ENCODE data around the gene SRD5A3. TPM values are rescaled to one million over a fixed set of nuclear protein-coding genes. Genes with fewer than 3 reads are reported as not detected.
"Not testable (repeated sequence)": the region's sequence is repeated elsewhere in the genome, so short reads cannot be mapped to it uniquely, and the experiment has no call there.

SRD5A3 gene
- total and polyA plus RNA-seq, 5 donors = 9.5 to 14.9 (median 9.9) TPM

DNA sequence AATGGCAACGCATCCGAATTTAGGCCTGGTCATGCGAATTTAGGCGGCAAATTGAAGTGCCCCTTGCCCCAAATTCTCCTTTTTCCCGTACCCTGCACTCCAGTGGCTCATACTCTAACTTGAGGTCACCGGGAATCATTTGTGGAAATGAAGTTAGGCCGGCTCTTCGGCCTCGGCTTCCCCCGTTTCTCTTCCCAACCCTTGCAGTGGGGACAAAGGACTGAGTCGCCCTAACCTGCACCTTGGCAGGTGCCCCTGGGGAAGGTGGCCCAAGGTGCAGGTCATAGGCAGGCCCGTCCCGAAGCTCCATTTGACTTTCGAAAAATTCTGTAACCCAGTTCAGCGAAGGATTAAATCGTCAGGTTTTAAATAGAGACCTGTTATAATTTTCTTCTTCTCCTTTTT, 811 bp downstream of the SRD5A3 start:
- intact Hi-C loops (cut with DNase I) = loop anchor here in 3 of 4 donors (5.0 kb wide), 6 partner anchors 45 to 520 kb away; partner anchors contain the start of genes CLOCK (in 1 of the 3), EXOC1 (in 1 of the 3) and TMEM165 (in 1 of the 3)

DNA sequence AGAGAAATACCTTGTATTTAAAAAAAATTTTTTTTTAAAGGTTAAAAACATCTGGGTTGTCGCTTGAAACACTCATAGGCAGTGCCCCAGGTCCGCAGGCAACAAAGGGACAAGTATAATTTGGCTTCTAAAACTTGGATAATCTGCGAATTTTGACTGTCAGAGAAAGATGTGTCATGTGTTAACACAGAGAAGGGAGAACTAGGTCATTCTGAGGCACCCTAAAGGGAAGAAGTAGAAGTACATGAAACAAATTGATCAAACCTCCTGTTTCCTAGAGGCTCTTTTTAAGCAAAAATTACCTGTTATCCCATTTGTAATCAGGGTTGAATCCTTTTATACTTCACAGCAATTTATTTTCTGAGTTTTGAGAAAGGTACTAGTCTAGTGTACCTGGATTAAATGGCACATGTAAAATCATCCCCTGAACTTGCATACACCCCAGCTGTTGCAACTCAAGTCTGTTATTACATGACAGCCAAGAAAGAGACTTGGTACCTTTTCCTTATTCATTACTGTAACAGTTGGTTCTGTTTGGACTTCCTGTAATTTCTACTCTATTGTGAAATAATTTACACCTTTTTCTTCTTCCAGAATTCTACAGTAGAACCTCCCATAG, 1.7 kb downstream of the SRD5A3 start:
- WGBS = 91% methylated on average over 3 of the region's 3 CpGs
- no peaks in the 10 kb centered on the region for H3K27me3 ChIP-seq (ENCODE audit: control insufficient read depth, insufficient read depth)
- no peak for DNase-seq
- H3K4me1 ChIP-seq (ENCODE audit: control insufficient read depth, insufficient read depth, low read length) = peaks cover 2% of the 10 kb centered on the region
- no peaks in the 10 kb centered on the region for H3K9me3 ChIP-seq (ENCODE audit: control insufficient read depth, low read length)
- ATAC-seq = no peak
- intact Hi-C loops (cut with DNase I) = loop anchor here in 3 of 4 donors (5.0 kb wide), 6 partner anchors 45 to 520 kb away; partner anchors contain the start of genes CLOCK (in 1 of the 3), EXOC1 (in 1 of the 3) and TMEM165 (in 1 of the 3)
- H3K4me3 ChIP-seq (ENCODE audit: low read length) = no peak overlapping the region
- no peak overlapping the region for H3K27ac ChIP-seq (ENCODE audit: low read length)

More for the DNA sequence above, 811 bp downstream of the SRD5A3 start:
- WGBS = 32% methylated on average over 16 of the region's 16 CpGs
- H3K4me1 ChIP-seq (ENCODE audit: control insufficient read depth, insufficient read depth, low read length) = peaks cover 2% of the 10 kb centered on the region
- peak overlapping the region; percentile 69 for H3K4me3 ChIP-seq (ENCODE audit: low read length)
- ATAC-seq (peak; percentile 1), DNase-seq (peak in 1 of 3 donors; percentile 46)
- H3K9me3 ChIP-seq (ENCODE audit: control insufficient read depth, low read length) = no peaks in the 10 kb centered on the region
- peak overlapping the region; percentile 93 for H3K27ac ChIP-seq (ENCODE audit: low read length)
- no peaks in the 10 kb centered on the region for H3K27me3 ChIP-seq (ENCODE audit: control insufficient read depth, insufficient read depth)

DNA sequence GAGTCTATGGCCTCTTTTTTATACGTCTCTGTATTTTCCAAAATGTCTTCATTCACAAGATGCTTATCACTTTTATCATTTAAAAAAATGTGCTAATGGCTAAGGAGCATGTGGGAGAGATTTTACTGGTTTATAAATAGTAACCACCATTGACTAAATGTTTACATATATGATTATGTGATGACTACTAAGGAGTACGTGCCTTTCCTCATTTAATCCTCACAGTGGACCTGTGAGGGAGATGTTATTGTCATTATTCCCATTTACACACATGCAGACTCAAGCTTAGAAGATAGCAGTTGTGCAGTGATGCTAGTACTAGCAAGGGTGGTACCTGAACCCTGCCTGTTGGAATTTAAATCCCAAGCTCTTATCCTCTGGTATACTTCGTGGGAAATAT, 2.4 kb downstream of the SRD5A3 start:
- Histone ChIP-seq H3K4me3 (ENCODE audit: low read length) (no peak overlapping the region), H3K9me3 (ENCODE audit: control insufficient read depth, low read length) (no peaks in the 10 kb centered on the region), H3K4me1 (ENCODE audit: control insufficient read depth, insufficient read depth, low read length) (peaks cover 2% of the 10 kb centered on the region), H3K27ac (ENCODE audit: low read length) (no peak overlapping the region), H3K27me3 (ENCODE audit: control insufficient read depth, insufficient read depth) (no peaks in the 10 kb centered on the region)
- no peak for ATAC-seq
- intact Hi-C loops (cut with DNase I) = loop anchor here in 3 of 4 donors (5.0 kb wide), 6 partner anchors 44 to 519 kb away; partner anchors contain the start of genes CLOCK (in 1 of the 3), EXOC1 (in 1 of the 3) and TMEM165 (in 1 of the 3)
- DNase-seq = no peak
- WGBS = 71% methylated on average over 3 of the region's 3 CpGs

DNA sequence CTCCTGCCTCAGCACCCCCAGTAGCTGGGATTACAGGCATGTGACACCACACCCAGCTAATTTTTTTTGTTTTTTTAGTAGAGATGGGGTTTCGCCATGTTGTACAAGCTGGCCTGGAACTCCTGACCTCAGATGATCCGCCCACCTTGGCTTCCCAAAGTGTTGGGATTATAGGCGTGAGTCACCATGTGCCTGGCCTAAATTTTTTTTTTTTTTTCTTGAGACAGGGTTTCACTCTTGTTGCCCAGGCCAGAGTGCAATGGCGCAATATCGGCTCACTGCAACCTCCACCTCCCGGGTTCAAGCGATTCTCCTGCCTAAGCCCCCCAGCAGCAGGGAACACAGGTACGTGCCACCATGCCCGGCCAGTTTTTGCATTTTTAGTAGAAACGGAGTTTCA, 4.8 kb downstream of the SRD5A3 start:
- 98% methylated on average over 10 of the region's 10 CpGs for WGBS
- ATAC-seq; intact Hi-C loops (cut with DNase I): not testable (repeated sequence)

DNA sequence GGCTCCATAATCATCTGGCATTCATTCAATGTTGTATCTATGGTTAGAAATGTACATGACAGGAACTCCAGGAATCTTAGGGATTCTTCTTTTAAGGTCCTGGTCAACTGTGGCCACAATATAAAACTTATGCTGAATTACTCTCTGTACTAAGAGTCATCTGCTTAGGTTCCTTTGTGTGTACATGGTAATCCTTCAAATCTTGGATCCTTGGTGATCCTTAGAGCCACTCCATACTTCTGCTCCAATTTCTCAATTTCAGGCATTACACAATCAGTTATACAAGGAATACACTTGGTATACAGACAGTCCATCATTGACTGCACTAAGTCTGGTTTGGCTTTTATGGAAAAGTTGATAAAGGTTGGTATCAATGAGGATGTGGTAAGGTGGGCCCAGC, 5.8 kb downstream of the SRD5A3 start:
- intact Hi-C loops (cut with DNase I) = no loop called here
- no peak for ATAC-seq
- Histone ChIP-seq H3K4me1 (ENCODE audit: control insufficient read depth, insufficient read depth, low read length) (peaks cover 2% of the 10 kb centered on the region), H3K27me3 (ENCODE audit: control insufficient read depth, insufficient read depth) (no peaks in the 10 kb centered on the region), H3K4me3 (ENCODE audit: low read length) (no peak overlapping the region), H3K27ac (ENCODE audit: low read length) (no peak overlapping the region), H3K9me3 (ENCODE audit: control insufficient read depth, low read length) (no peaks in the 10 kb centered on the region)
- DNase-seq = no peak

More for the DNA sequence above, 4.8 kb downstream of the SRD5A3 start:
- H3K9me3 ChIP-seq (ENCODE audit: control insufficient read depth, low read length); H3K4me1 ChIP-seq (ENCODE audit: control insufficient read depth, insufficient read depth, low read length); H3K27ac ChIP-seq (ENCODE audit: low read length); H3K4me3 ChIP-seq (ENCODE audit: low read length); H3K27me3 ChIP-seq (ENCODE audit: control insufficient read depth, insufficient read depth); DNase-seq: not testable (repeated sequence)

DNA sequence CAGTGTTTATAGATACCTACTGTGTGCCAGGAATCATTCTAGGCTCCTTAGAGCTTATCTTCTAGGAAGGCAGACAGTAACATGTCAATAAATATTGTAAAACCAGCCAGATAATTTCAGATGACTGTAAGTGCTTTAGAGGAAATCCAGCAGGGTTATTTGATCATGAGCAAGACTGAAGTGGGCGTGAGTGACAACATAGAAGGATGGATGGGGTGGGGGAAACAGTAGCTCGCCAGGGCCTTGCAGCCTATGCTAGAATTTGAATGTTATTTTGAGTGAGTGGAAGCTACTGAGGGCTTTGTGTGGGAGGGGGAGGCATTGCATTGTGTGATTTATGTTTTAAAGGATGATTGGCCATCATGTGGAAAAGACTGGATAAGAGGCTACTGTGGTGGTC, 6.7 kb downstream of the SRD5A3 start:
- Histone ChIP-seq H3K27ac (ENCODE audit: low read length) (no peak overlapping the region), H3K27me3 (ENCODE audit: control insufficient read depth, insufficient read depth) (no peaks in the 10 kb centered on the region), H3K9me3 (ENCODE audit: control insufficient read depth, low read length) (no peaks in the 10 kb centered on the region), H3K4me3 (ENCODE audit: low read length) (no peak overlapping the region), H3K4me1 (ENCODE audit: control insufficient read depth, insufficient read depth, low read length) (no peaks in the 10 kb centered on the region)
- ATAC-seq (no peak), DNase-seq (no peak)
- WGBS = 96% methylated on average over 2 of the region's 2 CpGs
- intact Hi-C loops (cut with DNase I) = no loop called here

DNA sequence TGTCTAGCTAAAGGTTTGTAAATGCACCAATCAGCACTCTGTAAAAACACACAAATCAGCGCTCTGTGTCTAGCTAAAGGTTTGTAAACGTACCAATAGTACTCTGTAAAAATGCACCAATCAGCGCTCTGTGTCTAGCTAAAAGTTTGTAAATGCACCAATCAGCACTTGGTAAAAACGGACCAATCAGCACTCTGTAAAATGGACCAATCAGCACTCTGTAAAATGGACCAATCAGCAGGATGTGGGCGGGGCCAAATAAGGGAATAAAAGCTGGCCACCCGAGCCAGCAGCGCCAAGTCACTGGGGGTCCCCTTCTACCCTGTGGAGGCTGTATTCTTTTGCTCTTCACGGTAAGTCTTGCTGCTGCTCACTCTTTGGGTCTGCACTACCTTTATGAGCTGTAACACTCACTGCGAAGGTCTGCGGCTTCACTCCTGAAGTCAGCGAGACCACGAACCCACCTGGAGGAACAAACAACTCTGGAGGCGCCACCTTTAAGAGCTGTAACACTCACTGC, 7.2 kb downstream of the SRD5A3 start:
- not testable (repeated sequence) for DNase-seq

DNA sequence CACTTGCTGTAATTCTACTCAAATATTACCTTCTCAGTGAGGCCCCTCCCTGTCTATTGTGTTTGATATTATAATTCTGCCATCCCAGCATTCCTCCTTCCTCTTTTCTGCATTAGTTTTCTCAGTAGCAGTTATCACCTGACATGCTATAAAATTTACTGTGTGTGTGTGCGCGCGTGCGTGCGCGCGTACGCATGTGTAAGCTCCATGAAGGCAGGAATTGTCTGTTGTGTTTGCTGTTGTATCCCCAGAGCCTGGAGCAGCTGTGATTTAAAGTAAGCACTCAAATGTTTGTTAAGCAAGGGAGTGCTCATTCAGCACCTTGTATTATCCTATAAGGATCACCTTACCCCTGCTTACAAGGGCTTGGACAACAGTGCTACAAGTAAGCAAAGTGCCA, 8.6 kb downstream of the SRD5A3 start:
- intact Hi-C loops (cut with DNase I) = no loop called here
- 93% methylated on average over 8 of the region's 8 CpGs for WGBS

More for the DNA sequence above, 7.2 kb downstream of the SRD5A3 start:
- H3K27ac ChIP-seq (ENCODE audit: low read length); H3K4me3 ChIP-seq (ENCODE audit: low read length); ATAC-seq; intact Hi-C loops (cut with DNase I); H3K4me1 ChIP-seq (ENCODE audit: control insufficient read depth, insufficient read depth, low read length); H3K27me3 ChIP-seq (ENCODE audit: control insufficient read depth, insufficient read depth); H3K9me3 ChIP-seq (ENCODE audit: control insufficient read depth, low read length): not testable (repeated sequence)
- WGBS = 97% methylated on average over 13 of the region's 13 CpGs

DNA sequence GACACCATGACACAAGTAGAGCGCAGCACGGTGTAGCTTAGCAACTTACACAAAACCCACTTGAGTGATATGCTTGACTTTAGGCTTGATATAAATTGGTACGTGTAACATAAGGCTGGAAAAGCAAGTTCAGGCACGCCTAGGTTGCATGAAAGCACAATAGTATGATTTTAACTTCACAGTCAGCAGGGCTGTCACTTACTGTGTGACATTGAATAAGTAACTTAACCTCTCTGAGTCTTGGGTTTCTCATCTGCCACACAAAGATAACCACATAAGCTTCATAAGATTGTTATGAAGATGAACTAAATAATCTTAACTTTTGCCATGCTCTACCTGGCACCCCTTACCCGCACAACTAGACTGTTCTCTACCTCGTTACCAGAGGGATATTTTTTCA, 9.5 kb downstream of the SRD5A3 start:
- intact Hi-C loops (cut with DNase I) = no loop called here
- no peaks in the 10 kb centered on the region for H3K9me3 ChIP-seq (ENCODE audit: control insufficient read depth, low read length)
- 82% methylated on average over 6 of the region's 6 CpGs for WGBS
- H3K4me3 ChIP-seq (ENCODE audit: low read length) = no peak overlapping the region
- H3K27ac ChIP-seq (ENCODE audit: low read length) = no peak overlapping the region
- H3K4me1 ChIP-seq (ENCODE audit: control insufficient read depth, insufficient read depth, low read length) = peaks cover 4% of the 10 kb centered on the region
- DNase-seq (no peak), ATAC-seq (no peak)
- H3K27me3 ChIP-seq (ENCODE audit: control insufficient read depth, insufficient read depth) = no peaks in the 10 kb centered on the region

More for the DNA sequence above, 8.6 kb downstream of the SRD5A3 start:
- no peaks in the 10 kb centered on the region for H3K9me3 ChIP-seq (ENCODE audit: control insufficient read depth, low read length)
- no peaks in the 10 kb centered on the region for H3K27me3 ChIP-seq (ENCODE audit: control insufficient read depth, insufficient read depth)
- no peak overlapping the region for H3K4me3 ChIP-seq (ENCODE audit: low read length)
- peaks cover 4% of the 10 kb centered on the region for H3K4me1 ChIP-seq (ENCODE audit: control insufficient read depth, insufficient read depth, low read length)
- no peak for ATAC-seq
- DNase-seq = no peak
- H3K27ac ChIP-seq (ENCODE audit: low read length) = no peak overlapping the region

DNA sequence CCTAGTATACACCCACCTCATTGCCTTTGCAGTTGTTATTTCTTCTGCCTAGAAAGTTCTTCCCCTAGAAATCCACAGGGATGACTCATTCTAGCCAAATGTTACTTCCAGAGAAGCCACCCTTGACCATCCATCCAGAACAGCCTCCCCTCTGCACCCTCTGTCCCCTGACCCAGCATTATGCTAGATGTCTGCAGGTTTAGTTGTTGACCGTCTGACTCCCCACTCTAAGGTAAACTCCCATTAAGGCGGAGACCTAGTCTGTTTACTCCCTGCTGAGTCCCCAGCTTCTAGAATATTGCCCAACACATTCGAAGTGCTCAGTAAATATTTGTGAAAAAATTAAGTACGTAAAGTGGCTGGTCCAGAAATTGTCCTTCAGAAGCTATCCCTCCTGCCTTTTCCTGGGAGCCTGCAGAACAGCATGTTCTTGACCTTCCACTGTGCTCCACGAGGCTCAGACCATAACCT, 11.0 kb downstream of the SRD5A3 start:
- peaks cover 4% of the 10 kb centered on the region for H3K4me1 ChIP-seq (ENCODE audit: control insufficient read depth, insufficient read depth, low read length)
- no peak overlapping the region for H3K4me3 ChIP-seq (ENCODE audit: low read length)
- H3K27me3 ChIP-seq (ENCODE audit: control insufficient read depth, insufficient read depth) = no peaks in the 10 kb centered on the region
- WGBS = 93% methylated on average over 5 of the region's 5 CpGs
- no peak overlapping the region for H3K27ac ChIP-seq (ENCODE audit: low read length)
- ATAC-seq (no peak), DNase-seq (no peak)
- intact Hi-C loops (cut with DNase I) = no loop called here
- no peaks in the 10 kb centered on the region for H3K9me3 ChIP-seq (ENCODE audit: control insufficient read depth, low read length)

DNA sequence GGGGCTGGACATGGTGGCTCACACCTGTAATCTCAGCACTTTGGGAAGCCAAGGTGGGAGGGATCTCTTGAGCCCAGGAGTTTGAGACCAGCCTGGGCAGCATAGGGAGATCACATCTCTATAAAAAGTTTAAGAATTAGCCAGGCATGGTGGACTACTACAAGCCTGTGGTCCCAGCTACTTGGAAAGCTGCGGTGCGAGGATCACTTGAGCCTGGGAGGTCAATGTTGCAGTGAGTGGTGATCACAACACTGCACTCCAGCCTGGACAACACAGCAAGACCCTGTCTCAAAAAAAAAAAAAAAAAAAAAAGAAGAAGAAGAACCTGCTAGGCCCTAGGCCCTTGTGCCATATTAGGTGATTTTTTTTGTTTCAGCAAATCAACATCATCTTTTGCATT, 12.2 kb downstream of the SRD5A3 start:
- ATAC-seq = no peak
- Histone ChIP-seq H3K9me3 (ENCODE audit: control insufficient read depth, low read length) (no peaks in the 10 kb centered on the region), H3K4me3 (ENCODE audit: low read length) (no peak overlapping the region), H3K27me3 (ENCODE audit: control insufficient read depth, insufficient read depth) (no peaks in the 10 kb centered on the region), H3K4me1 (ENCODE audit: control insufficient read depth, insufficient read depth, low read length) (peaks cover 4% of the 10 kb centered on the region), H3K27ac (ENCODE audit: low read length) (peak overlapping the region; percentile 34)
- intact Hi-C loops (cut with DNase I) = no loop called here
- 98% methylated on average over 2 of the region's 2 CpGs for WGBS
- no peak for DNase-seq
